AG10803 (cell line): ENCODE measurements around the gene SI.
"Not testable (repeated sequence)": the region's sequence is repeated elsewhere in the genome, so short reads cannot be mapped to it uniquely, and the experiment has no call there.

Experiments
- DNase-seq: peaks from one replicate; pipeline ENCODE4 v3.0.0; 2010; ENCODE audit warnings: low read depth
- H3K4me3 ChIP-seq: 2 replicates; pipeline ENCODE4 v1.5.1; 2011; ENCODE audit warnings: mild to moderate bottlenecking, low read length, control low read depth
- CTCF ChIP-seq: conservative IDR thresholded peaks from 2 replicates; pipeline ENCODE4 v1.5.1; 2011; ENCODE audit warnings: mild to moderate bottlenecking, low read length, control low read depth, inconsistent platforms

SI gene

GRCh38 chr3:165070682-165071081 is 7.6 kb downstream of the SI start:
- no peak for DNase-seq
- H3K4me3 ChIP-seq: no peak overlapping the region
- TF ChIP-seq CTCF: no peak

GRCh38 chr3:165056510-165056909 is 21.8 kb downstream of the SI start:
- no peak for TF ChIP-seq CTCF
- no peak overlapping the region for H3K4me3 ChIP-seq
- DNase-seq: no peak

- H3K4me3 ChIP-seq: no peak overlapping the region
- no peak for DNase-seq
- no peak for TF ChIP-seq CTCF
Measured at GRCh38 chr3:165040186-165040585, 38.1 kb downstream of the SI start.

GRCh38 chr3:165011557-165011956 is 66.7 kb downstream of the SI start:
- DNase-seq: no peak
- TF ChIP-seq CTCF: no peak
- H3K4me3 ChIP-seq: no peak overlapping the region

GRCh38 chr3:164984947-164985346 is 93.3 kb downstream of the SI start:
- no peak for TF ChIP-seq CTCF
- no peak for DNase-seq
- H3K4me3 ChIP-seq: no peak overlapping the region

GRCh38 chr3:164962610-164963009 is 115.7 kb downstream of the SI start:
- TF ChIP-seq CTCF: no peak
- no peak overlapping the region for H3K4me3 ChIP-seq
- DNase-seq: no peak

GRCh38 chr3:164952966-164953365 is 125.3 kb downstream of the SI start:
- H3K4me3 ChIP-seq: no peak overlapping the region
- DNase-seq: no peak
- TF ChIP-seq CTCF: no peak

- DNase-seq: not testable (repeated sequence)
Measured at GRCh38 chr3:164951403-164951802, 126.9 kb downstream of the SI start.

More at GRCh38 chr3:164951403-164951802, 126.9 kb downstream of the SI start:
- H3K4me3 ChIP-seq: not testable (repeated sequence)
